Keratinocyte (primary cell): ENCODE measurements around the gene TMEM115. TPM values are rescaled to one million over a fixed set of nuclear protein-coding genes. Genes with fewer than 3 reads are reported as not detected.

ENCODE experiments used
- DNase-seq: peaks from one replicate; pipeline ENCODE4 v3.0.0-alpha.2; 2011; ENCODE audit warnings: low read depth, missing footprints, low spot score
- FAIRE-seq: peaks from 2 replicates; lab custom pipeline; 2011; peaks lifted over from hg19 to GRCh38; lab: Jason Lieb, UNC
- H2AFZ ChIP-seq: 2 replicates; pipeline ENCODE4 v1.6.0; 2012; ENCODE audit warnings: low read length, control low read depth, inconsistent platforms; ENCODE audit not compliant: control insufficient read depth
- H3K27ac ChIP-seq: 2 replicates; pipeline ENCODE4 v1.5.1; 2011; ENCODE audit warnings: low read length; ENCODE audit not compliant: control insufficient read depth, insufficient read depth
- H3K27me3 ChIP-seq: 3 replicates; pipeline ENCODE4 v1.6.0; 2011; ENCODE audit warnings: low read length; ENCODE audit not compliant: control insufficient read depth, insufficient read depth; ENCODE audit errors: extremely low read depth
- H3K36me3 ChIP-seq, 2 experiments: 2 replicates in 1 of 2; 3 replicates in 1 of 2; pipeline ENCODE4 v1.5.1; 2011; ENCODE audit warnings: low read length in 2 of 2, mild to moderate bottlenecking in 1 of 2; ENCODE audit not compliant: control insufficient read depth in 2 of 2, insufficient read depth in 2 of 2; ENCODE audit errors: extremely low read depth in 1 of 2
- H3K4me1 ChIP-seq: 3 replicates; pipeline ENCODE4 v1.5.1; 2011; ENCODE audit warnings: low read length; ENCODE audit not compliant: control insufficient read depth, insufficient read depth; ENCODE audit errors: extremely low read depth
- H3K4me2 ChIP-seq: 3 replicates; pipeline ENCODE4 v1.6.0; 2011; ENCODE audit warnings: low read depth, low read length; ENCODE audit not compliant: control insufficient read depth, insufficient read depth; ENCODE audit errors: extremely low read depth
- H3K4me3 ChIP-seq, 3 experiments: fragments of 200-600 bp in 1 of 3; sonication (generic) in 1 of 3; 2 replicates in 2 of 3; 3 replicates in 1 of 3; pipeline ENCODE4 v1.5.1; 2011 to 2016; ENCODE audit warnings: low read length in 3 of 3, mild to moderate bottlenecking in 3 of 3, control low read depth in 2 of 3, inconsistent platforms in 1 of 3, low read depth in 1 of 3, mixed read lengths in 1 of 3, mixed run types in 1 of 3, moderate library complexity in 1 of 3; ENCODE audit not compliant: control insufficient read depth in 2 of 3, insufficient read depth in 2 of 3; ENCODE audit errors: extremely low read depth in 1 of 3
- H3K79me2 ChIP-seq: 2 replicates; pipeline ENCODE4 v1.6.0; 2012; ENCODE audit warnings: low read length; ENCODE audit not compliant: control insufficient read depth, insufficient read depth
- H3K9ac ChIP-seq: 3 replicates; pipeline ENCODE4 v1.6.0; 2011; ENCODE audit warnings: low read length; ENCODE audit not compliant: control insufficient read depth, insufficient read depth; ENCODE audit errors: extremely low read depth
- H3K9me1 ChIP-seq: 3 replicates; pipeline ENCODE4 v1.6.0; 2011; ENCODE audit warnings: low read length; ENCODE audit not compliant: control insufficient read depth, insufficient read depth; ENCODE audit errors: extremely low read depth
- H3K9me3 ChIP-seq: 2 replicates; pipeline ENCODE4 v1.5.1; 2012; ENCODE audit warnings: low read depth, low read length; ENCODE audit not compliant: control insufficient read depth
- H4K20me1 ChIP-seq: 3 replicates; pipeline ENCODE4 v1.6.0; 2011; ENCODE audit warnings: low read length; ENCODE audit not compliant: control insufficient read depth, insufficient read depth; ENCODE audit errors: extremely low read depth
- EZH2 ChIP-seq: IDR thresholded peaks from one replicate; pipeline ENCODE4 v1.6.1; 2012; ENCODE audit warnings: inconsistent platforms, mild to moderate bottlenecking, low read length, moderate library complexity
- dilution Hi-C: fragments of 300-500 bp; cut with MboI; formaldehyde crosslinking; loops from one replicate; pipeline ENCODE4 v1.7.0; 2020; ENCODE audit warnings: low sequenced_read_pairs; ENCODE audit not compliant: extremely low pct_ligation_motif_present
- polyA plus RNA-seq, 5 experiments: library from polyadenylated mRNA; depleted of rRNA in 3 of 5; stranded (reverse) in 3 of 5; stranded (forward) in 1 of 5; unstranded in 1 of 5; fragments of >200 nt; gene quantifications; 1 replicate in 1 of 5; 2 replicates in 3 of 5; 3 replicates in 1 of 5; pipeline versions ENCODE4 v1.2.1 to v1.2.3, GENCODE V29; 2011 to 2012; ENCODE audit warnings: missing spikeins in 2 of 5, low read depth in 1 of 5, low replicate concordance in 1 of 5
- TF ChIP-seq, protein P1 (sequence below), 3 experiments: IDR thresholded peaks in 1 of 3; conservative IDR thresholded peaks in 1 of 3; optimal IDR thresholded peaks in 1 of 3; 2 replicates in 2 of 3; 3 replicates in 1 of 3; pipeline versions ENCODE3 to v1.5.1; 2011; ENCODE audit warnings: low read length in 3 of 3, mild to moderate bottlenecking in 3 of 3, moderate library complexity in 2 of 3, control low read depth in 1 of 3, inconsistent platforms in 1 of 3; ENCODE audit not compliant: insufficient read depth in 2 of 3; ENCODE audit errors: extremely low read depth in 1 of 3

The TMEM115 gene
- polyA plus RNA-seq, 1 donor (not counting 4 experiments of a cell fraction or from before 2014, with no cell fraction given), result 22.4 TPM

DNA sequence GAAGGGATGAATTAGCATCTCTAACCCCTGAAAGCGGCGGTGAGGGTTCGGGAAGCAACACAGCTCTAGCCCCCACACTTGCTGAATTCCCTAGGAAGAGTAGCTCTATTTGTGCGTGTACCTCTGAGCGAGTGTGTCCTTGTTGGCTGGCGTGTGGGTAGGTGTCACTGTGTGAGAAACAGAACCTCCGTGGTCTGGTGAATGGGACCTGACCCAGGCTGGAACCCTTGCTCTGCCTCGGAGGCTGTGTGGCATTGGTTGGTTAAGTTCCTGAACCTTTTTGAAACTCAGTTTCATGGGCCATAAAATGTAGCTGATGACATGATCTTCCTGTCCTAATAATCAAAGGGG lies 414 bp upstream of the TMEM115 start:
- H3K27me3 ChIP-seq, result no peaks in the 10 kb centered on the region
- H3K9me3 ChIP-seq, result no peaks in the 10 kb centered on the region
- FAIRE-seq, result peak; percentile 41
- dilution Hi-C loops, result no loop called here
- H4K20me1 ChIP-seq, result peaks cover 6% of the 10 kb centered on the region
- H3K4me2 ChIP-seq, result peak overlapping the region; percentile 88
- peaks cover 44% of the 10 kb centered on the region for H3K79me2 ChIP-seq
- H3K4me3 ChIP-seq, result peak overlapping the region in 1 of 3 experiments; percentile 78
- peak overlapping the region; percentile 72 for H2AFZ ChIP-seq
- H3K36me3 ChIP-seq, result peaks cover 14 to 21% of the 10 kb centered on the region in 2 experiments
- peaks cover 2% of the 10 kb centered on the region for H3K9me1 ChIP-seq
- no peak for TF ChIP-seq EZH2
- TF ChIP-seq, protein P1, sequence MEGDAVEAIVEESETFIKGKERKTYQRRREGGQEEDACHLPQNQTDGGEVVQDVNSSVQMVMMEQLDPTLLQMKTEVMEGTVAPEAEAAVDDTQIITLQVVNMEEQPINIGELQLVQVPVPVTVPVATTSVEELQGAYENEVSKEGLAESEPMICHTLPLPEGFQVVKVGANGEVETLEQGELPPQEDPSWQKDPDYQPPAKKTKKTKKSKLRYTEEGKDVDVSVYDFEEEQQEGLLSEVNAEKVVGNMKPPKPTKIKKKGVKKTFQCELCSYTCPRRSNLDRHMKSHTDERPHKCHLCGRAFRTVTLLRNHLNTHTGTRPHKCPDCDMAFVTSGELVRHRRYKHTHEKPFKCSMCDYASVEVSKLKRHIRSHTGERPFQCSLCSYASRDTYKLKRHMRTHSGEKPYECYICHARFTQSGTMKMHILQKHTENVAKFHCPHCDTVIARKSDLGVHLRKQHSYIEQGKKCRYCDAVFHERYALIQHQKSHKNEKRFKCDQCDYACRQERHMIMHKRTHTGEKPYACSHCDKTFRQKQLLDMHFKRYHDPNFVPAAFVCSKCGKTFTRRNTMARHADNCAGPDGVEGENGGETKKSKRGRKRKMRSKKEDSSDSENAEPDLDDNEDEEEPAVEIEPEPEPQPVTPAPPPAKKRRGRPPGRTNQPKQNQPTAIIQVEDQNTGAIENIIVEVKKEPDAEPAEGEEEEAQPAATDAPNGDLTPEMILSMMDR (optimal IDR thresholded peaks at IDR 0.05 in 1 of 3, IDR thresholded peaks at IDR 0.05 in 1 of 3, conservative IDR thresholded peaks at IDR 0.05 in 1 of 3; ENCODE audit: extremely low read depth in 1 of 3, insufficient read depth in 2 of 3, low read length in 3 of 3), result no peak
- no peak overlapping the region for H3K27ac ChIP-seq
- no peak for DNase-seq
- no peak overlapping the region for H3K9ac ChIP-seq
- peaks cover 28% of the 10 kb centered on the region for H3K4me1 ChIP-seq

DNA sequence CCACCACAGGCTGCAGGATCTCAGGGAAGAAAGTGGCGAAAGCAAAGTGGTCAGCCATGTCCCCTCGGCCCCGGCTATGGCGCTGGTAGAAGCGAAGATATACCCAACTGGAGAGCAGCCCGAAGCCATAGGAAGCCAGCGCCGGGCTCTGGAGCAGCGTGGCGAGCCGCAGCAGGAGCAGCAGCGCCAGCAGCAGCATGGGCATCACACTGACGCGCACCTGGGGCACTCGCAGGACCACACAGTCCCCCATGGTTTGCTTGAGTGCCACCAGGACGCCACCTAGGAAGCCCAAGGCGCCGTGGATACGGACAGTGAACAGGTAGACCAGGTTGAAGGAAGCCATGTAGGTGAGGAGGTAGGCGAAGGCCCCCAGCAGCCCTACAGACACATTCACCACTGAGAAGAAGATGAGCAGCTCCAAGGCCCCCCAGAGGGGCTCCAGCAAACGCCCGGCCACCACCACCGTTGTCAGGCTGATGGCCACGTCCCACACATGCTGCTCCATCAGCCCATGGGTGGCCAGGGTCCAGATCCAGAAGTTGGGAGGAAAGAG lies 888 bp downstream of the TMEM115 start:
- H2AFZ ChIP-seq, result no peak overlapping the region
- DNase-seq, result no peak

More for the DNA sequence above, 888 bp downstream of the TMEM115 start:
- Histone ChIP-seq H3K27me3 (no peaks in the 10 kb centered on the region), H3K4me1 (peaks cover 28% of the 10 kb centered on the region), H3K9ac (peak overlapping the region; percentile 93), H3K27ac (peak overlapping the region; percentile 85), H4K20me1 (peaks cover 6% of the 10 kb centered on the region), H3K4me3 (peak overlapping the region; percentile 78 to 88 (median 86)), H3K9me3 (no peaks in the 10 kb centered on the region), H3K79me2 (peaks cover 47% of the 10 kb centered on the region), H3K36me3 (peaks cover 21 to 24% of the 10 kb centered on the region in 2 experiments), H3K4me2 (peak overlapping the region; percentile 88), H3K9me1 (peaks cover 2% of the 10 kb centered on the region)
- dilution Hi-C loops, result no loop called here
- FAIRE-seq, result no peak
- TF ChIP-seq EZH2, result no peak
- TF ChIP-seq, protein P1 (optimal IDR thresholded peaks at IDR 0.05 in 1 of 3, IDR thresholded peaks at IDR 0.05 in 1 of 3, conservative IDR thresholded peaks at IDR 0.05 in 1 of 3; ENCODE audit: extremely low read depth in 1 of 3, insufficient read depth in 2 of 3, low read length in 3 of 3), result no peak
